ENCODE data around the gene TGIF1. TPM values are rescaled to one million over a fixed set of nuclear protein-coding genes. Genes with fewer than 3 reads are reported as not detected.

TGIF1 gene
- polyA plus RNA-seq, 1 donor from 2014 or later: 3.6 TPM

DNA sequence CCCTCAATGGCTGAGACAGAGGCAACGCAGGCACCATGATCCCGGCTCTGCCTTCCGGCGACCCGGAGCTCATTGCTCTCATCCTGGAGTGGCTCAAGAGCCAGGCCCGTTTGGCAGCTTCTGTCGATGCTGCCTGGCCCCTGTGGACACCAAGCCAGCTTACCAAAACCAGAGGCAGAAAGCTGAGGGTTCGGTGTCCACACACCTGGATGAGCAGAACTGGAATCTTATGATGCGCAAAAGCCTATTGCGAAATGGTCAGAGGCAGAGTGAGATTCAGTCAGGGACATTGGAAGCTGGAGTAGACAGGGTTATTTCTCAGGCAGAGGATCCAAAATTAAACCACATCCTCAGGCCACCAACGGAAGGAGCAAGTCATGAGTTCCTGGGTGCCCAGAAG, 34.9 kb upstream of the TGIF1 start:
- Histone ChIP-seq H3K4me3 (ENCODE audit: low read length) (no peak overlapping the region), H3K27ac (ENCODE audit: low read length) (no peak overlapping the region), H3F3A (ENCODE audit: insufficient read depth, low read length, poor library complexity, severe bottlenecking) (no peaks in the 10 kb centered on the region), H2AFZ (ENCODE audit: low read depth, low read length) (no peak overlapping the region), H3K9me2 (ENCODE audit: insufficient read depth, low read length) (no peaks in the 10 kb centered on the region), H3K79me2 (replicated peaks; ENCODE audit: insufficient read depth, low read length) (no peaks in the 10 kb centered on the region), H3K9ac (ENCODE audit: low read length) (no peak overlapping the region), H3K27me3 (ENCODE audit: insufficient read depth, low read depth, low read length) (no peaks in the 10 kb centered on the region), H3K4me2 (ENCODE audit: low read length) (no peak overlapping the region), H3K9me3 (ENCODE audit: low read length) (no peaks in the 10 kb centered on the region), H4K20me1 (ENCODE audit: insufficient read depth) (no peaks in the 10 kb centered on the region), H3K36me3 (ENCODE audit: insufficient read depth, low read length) (no peaks in the 10 kb centered on the region)
- TF ChIP-seq, protein P1, sequence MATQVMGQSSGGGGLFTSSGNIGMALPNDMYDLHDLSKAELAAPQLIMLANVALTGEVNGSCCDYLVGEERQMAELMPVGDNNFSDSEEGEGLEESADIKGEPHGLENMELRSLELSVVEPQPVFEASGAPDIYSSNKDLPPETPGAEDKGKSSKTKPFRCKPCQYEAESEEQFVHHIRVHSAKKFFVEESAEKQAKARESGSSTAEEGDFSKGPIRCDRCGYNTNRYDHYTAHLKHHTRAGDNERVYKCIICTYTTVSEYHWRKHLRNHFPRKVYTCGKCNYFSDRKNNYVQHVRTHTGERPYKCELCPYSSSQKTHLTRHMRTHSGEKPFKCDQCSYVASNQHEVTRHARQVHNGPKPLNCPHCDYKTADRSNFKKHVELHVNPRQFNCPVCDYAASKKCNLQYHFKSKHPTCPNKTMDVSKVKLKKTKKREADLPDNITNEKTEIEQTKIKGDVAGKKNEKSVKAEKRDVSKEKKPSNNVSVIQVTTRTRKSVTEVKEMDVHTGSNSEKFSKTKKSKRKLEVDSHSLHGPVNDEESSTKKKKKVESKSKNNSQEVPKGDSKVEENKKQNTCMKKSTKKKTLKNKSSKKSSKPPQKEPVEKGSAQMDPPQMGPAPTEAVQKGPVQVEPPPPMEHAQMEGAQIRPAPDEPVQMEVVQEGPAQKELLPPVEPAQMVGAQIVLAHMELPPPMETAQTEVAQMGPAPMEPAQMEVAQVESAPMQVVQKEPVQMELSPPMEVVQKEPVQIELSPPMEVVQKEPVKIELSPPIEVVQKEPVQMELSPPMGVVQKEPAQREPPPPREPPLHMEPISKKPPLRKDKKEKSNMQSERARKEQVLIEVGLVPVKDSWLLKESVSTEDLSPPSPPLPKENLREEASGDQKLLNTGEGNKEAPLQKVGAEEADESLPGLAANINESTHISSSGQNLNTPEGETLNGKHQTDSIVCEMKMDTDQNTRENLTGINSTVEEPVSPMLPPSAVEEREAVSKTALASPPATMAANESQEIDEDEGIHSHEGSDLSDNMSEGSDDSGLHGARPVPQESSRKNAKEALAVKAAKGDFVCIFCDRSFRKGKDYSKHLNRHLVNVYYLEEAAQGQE (IDR thresholded peaks at IDR 0.05; ENCODE audit: borderline replicate concordance): no peak
- TF ChIP-seq MXI1 (conservative IDR thresholded peaks at IDR 0.05; ENCODE audit: poor library complexity, severe bottlenecking) (no peak), SMC3 (conservative IDR thresholded peaks at IDR 0.05; ENCODE audit: poor library complexity) (no peak), EZH2 (IDR thresholded peaks at IDR 0.05; ENCODE audit: borderline replicate concordance, insufficient read depth, low read length, poor library complexity, severe bottlenecking) (no peak), EP300 (conservative IDR thresholded peaks at IDR 0.05; ENCODE audit: poor library complexity, severe bottlenecking) (no peak), TAF1 (IDR thresholded peaks at IDR 0.05; ENCODE audit: low read depth) (no peak), RAD21 (conservative IDR thresholded peaks at IDR 0.05) (no peak), POLR2AphosphoS5 (IDR thresholded peaks at IDR 0.05) (no peak)
- TF ChIP-seq, protein P2, sequence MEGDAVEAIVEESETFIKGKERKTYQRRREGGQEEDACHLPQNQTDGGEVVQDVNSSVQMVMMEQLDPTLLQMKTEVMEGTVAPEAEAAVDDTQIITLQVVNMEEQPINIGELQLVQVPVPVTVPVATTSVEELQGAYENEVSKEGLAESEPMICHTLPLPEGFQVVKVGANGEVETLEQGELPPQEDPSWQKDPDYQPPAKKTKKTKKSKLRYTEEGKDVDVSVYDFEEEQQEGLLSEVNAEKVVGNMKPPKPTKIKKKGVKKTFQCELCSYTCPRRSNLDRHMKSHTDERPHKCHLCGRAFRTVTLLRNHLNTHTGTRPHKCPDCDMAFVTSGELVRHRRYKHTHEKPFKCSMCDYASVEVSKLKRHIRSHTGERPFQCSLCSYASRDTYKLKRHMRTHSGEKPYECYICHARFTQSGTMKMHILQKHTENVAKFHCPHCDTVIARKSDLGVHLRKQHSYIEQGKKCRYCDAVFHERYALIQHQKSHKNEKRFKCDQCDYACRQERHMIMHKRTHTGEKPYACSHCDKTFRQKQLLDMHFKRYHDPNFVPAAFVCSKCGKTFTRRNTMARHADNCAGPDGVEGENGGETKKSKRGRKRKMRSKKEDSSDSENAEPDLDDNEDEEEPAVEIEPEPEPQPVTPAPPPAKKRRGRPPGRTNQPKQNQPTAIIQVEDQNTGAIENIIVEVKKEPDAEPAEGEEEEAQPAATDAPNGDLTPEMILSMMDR (IDR thresholded peaks at IDR 0.05; ENCODE audit: poor library complexity, severe bottlenecking): no peak

DNA sequence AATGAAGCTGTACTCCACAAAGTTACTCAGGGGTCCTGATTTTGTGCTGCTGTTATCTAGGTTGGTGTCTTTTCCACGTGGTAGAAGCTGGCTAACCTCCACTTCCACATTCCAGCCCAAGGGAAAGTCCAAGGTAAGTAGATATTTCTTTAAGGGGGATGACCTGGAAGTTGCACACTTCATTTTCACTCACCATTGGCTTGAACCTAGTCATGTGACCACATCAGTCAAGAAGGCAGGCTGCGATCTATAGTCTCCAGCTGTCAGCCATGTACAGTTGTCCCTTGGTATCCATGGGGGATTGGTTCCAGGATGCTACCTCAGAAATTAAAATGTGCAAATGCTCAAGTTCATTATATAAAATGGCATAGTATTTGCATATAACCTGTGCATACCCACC, 31.9 kb upstream of the TGIF1 start:
- Histone ChIP-seq H3K9me2 (ENCODE audit: insufficient read depth, low read length) (no peaks in the 10 kb centered on the region), H3K4me3 (ENCODE audit: low read length) (no peak overlapping the region), H3K27me3 (ENCODE audit: insufficient read depth, low read depth, low read length) (no peaks in the 10 kb centered on the region), H3K36me3 (ENCODE audit: insufficient read depth, low read length) (no peaks in the 10 kb centered on the region), H3K9me3 (ENCODE audit: low read length) (no peaks in the 10 kb centered on the region), H3K4me2 (ENCODE audit: low read length) (no peak overlapping the region), H3K9ac (ENCODE audit: low read length) (no peak overlapping the region), H3K27ac (ENCODE audit: low read length) (no peak overlapping the region), H3F3A (ENCODE audit: insufficient read depth, low read length, poor library complexity, severe bottlenecking) (no peaks in the 10 kb centered on the region), H2AFZ (ENCODE audit: low read depth, low read length) (no peak overlapping the region), H3K79me2 (replicated peaks; ENCODE audit: insufficient read depth, low read length) (no peaks in the 10 kb centered on the region), H4K20me1 (ENCODE audit: insufficient read depth) (no peaks in the 10 kb centered on the region)
- TF ChIP-seq MXI1 (conservative IDR thresholded peaks at IDR 0.05; ENCODE audit: poor library complexity, severe bottlenecking) (no peak), EP300 (conservative IDR thresholded peaks at IDR 0.05; ENCODE audit: poor library complexity, severe bottlenecking) (no peak), RAD21 (conservative IDR thresholded peaks at IDR 0.05) (no peak), POLR2AphosphoS5 (IDR thresholded peaks at IDR 0.05) (no peak), TAF1 (IDR thresholded peaks at IDR 0.05; ENCODE audit: low read depth) (no peak), SMC3 (conservative IDR thresholded peaks at IDR 0.05; ENCODE audit: poor library complexity) (no peak), EZH2 (IDR thresholded peaks at IDR 0.05; ENCODE audit: borderline replicate concordance, insufficient read depth, low read length, poor library complexity, severe bottlenecking) (no peak)
- TF ChIP-seq, protein P2 (IDR thresholded peaks at IDR 0.05; ENCODE audit: poor library complexity, severe bottlenecking): no peak
- TF ChIP-seq, protein P1 (IDR thresholded peaks at IDR 0.05; ENCODE audit: borderline replicate concordance): no peak

Measured in neural cell (in vitro differentiated cells).